Posterior vena cava (tissue), 2 donors: Measurements from ENCODE around the gene DEPDC4. TPM values are rescaled to one million over a fixed set of nuclear protein-coding genes. Genes with fewer than 3 reads are reported as not detected.
"Not testable (repeated sequence)": the region's sequence is repeated elsewhere in the genome, so short reads cannot be mapped to it uniquely, and the experiment has no call there.

Experiments
- DNase-seq: peaks from one replicate; pipeline ENCODE4 v3.0.0-alpha.2; 2020; ENCODE audit warnings: low spot score
- intact Hi-C, 2 donors: fragments of 100-400 bp; cut with DNase I; formaldehyde crosslinking; loops; one replicate each; pipeline versions ENCODE4 v1.14.1 to v1.14.2; 2022 to 2023
- long read RNA-seq, 2 donors: library from polyadenylated mRNA; unstranded; transcript quantifications; one replicate each; pipeline ENCODE4 v2.0.0, GENCODE V29; 2020 to 2021
- total RNA-seq, 2 donors: library from RNA; stranded (reverse); fragmentation: NEBNext Ultra II Directional; extraction: Animal tissue kit (Norgen Biotek cat#: 25700); gene quantifications; one replicate each; pipeline ENCODE4 v1.2.1, GENCODE V29; 2021
- donor health status: DM: yes; HTN: yes; CAD: no.
- donor health status: DM: yes; HTN: yes; CAD: no.

DEPDC4 gene
- total RNA-seq, result under 1 TPM in 1 of 2 donors, not detected in 1; 0.48 TPM
- long read RNA-seq, donor 1, partial matches to known transcripts, result 0 of 1 reads
- long read RNA-seq, donor 1, other reads (novel, unspliced or antisense), result 1 of 1 reads
- long read RNA-seq, donor 2, partial matches to known transcripts, result 0 of 1 reads
- long read RNA-seq, donor 2, other reads (novel, unspliced or antisense), result 1 of 1 reads

DNA sequence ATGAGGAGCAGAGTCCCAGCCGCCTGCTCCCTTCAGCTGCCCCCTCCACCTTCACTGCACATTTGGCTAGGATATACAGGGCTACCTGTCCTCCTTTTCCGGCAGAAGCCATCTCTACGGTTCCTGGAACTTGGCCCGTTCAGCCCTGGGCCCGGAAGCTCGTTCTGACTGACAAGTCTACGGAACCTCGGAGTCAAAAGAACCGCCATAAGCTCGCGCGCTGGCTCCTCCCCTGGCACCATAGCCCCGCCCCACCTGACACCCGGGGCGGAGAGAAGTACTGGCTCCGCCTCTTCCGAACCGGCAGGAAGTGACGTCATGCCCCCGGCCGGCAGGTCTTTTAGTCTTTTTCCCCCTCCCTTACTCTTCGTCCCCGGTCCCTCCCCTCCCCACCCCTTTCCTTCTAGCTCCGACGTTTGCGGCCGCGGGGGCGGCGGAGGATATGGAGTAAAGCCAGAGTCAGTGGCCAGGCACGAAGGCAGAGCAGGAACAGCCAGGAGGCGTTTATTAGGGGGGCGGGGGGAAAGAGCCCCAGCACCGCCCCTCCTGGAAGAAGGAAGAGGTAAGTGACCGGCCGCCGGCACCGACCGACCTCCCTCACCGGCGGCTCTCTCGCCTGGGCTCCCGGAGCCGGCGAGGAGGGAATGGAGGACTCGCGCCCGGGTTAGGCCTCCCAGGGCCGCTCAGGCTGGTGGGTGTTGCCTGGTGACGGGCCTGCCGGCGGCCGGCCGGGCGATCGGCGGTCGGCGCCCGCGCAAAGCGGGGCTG is at the start of gene DEPDC4, which contains the start of gene SCYL2:
Gene DEPDC4 (minus strand): TSS at position 245 of the 768 bp plus-strand sequence. CDS start 3 bp downstream, at position 242.
Gene SCYL2 (plus strand): TSS at position 343 of the 768 bp plus-strand sequence. CDS start 15,794 bp downstream, outside the sequence.
- intact Hi-C loops, result no loop called here
- peak; percentile 99 for DNase-seq

DNA sequence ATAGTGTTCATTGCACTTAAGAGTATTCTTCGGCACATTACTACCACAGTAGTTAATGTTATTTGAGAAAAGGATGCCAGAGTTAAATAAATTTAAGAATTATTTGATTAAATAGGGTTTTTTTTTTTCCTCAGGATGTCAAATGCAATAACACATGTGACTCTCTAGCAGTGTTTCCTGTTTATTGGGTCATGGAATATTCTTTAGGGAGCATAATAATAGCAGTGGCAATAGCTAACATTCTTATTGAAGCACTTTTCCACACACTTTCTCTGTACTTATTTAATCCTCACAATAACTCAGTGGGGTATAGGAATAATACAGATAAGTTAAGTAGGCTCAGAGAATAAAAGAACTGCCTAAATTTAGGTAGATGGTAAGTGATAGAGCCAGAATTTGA is 44.4 kb upstream of the DEPDC4 start:
- DNase-seq, result no peak
- intact Hi-C loops, result no loop called here

DNA sequence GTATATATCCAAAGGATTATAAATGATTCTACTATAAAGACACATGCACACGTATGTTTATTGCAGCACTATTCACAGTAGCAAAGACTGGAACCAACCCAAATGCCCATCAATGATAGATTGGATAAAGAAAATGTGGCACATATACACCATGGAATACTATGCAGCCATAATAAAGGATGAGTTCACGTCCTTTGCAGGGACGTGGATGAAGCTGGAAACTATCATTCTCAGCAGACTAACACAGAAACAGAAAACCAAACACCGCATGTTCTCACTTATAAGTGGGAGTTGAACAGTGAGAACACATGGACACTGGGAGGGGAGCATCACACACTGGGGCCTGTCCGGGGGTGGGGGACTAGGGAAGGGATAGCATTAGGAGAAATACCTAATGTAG is 41.3 kb upstream of the DEPDC4 start:
- DNase-seq, intact Hi-C loops: not testable (repeated sequence)

DNA sequence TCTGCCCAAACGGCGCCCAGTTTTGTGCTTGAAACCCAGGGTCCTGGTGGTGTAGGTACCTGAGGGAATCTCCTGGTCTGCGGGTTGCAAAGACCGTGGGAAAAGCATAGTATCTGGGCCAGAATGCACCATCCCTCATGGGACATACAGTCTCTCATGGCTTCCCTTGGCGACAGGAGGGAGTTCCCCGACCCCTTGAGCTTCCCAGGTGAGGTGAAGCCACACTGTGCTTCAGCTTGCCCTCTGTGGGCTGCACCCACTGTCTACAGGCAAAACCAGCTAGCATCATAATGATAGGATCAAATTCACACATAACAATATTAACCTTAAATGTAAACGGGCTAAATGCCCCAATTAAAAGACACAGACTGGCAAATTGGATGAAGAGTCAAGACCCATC is 37.5 kb upstream of the DEPDC4 start:
- intact Hi-C loops, DNase-seq: not testable (repeated sequence)

DNA sequence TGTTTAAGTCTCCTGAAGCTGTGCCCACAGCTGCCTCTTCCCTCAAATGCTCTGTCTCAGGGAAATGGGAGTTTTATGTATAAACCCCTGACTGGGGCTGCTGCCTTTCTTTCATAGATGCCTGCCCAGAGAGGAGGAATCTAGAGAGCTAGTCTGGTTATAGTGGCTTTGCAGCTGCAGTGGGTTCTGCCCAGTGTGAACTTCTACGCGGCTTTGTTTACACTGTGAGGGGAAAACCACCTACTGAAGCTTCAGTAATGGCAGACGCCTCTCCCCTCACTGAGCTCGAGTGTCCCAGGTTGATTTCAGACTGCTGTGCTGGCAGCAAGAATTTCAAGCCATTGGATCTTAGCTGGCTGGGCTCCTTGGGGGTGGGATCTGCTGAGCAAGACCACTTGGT is 37.0 kb upstream of the DEPDC4 start:
- intact Hi-C loops, result no loop called here

DNA sequence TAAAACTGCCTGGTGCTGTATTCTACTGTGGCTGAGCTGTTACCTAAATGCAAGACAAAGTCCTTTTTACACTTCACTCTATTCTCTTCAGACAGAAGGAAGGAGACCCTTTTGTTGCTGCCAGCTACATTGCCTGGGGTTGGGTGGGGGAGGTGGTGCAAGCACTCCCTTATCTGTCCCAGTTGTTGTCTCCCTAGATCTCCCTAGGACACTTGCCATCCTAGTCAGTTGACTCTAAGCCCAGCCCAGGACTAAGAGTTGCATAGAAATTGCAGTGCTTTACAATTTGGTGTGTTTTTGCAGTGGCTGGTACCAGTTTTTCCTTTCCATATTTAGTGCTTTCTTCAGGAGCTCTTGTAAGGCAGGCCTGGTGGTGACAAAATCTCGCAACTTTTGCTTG is 35.2 kb upstream of the DEPDC4 start:
- no peak for DNase-seq
- intact Hi-C loops, result no loop called here

More for the DNA sequence above, 37.0 kb upstream of the DEPDC4 start:
- no peak for DNase-seq

DNA sequence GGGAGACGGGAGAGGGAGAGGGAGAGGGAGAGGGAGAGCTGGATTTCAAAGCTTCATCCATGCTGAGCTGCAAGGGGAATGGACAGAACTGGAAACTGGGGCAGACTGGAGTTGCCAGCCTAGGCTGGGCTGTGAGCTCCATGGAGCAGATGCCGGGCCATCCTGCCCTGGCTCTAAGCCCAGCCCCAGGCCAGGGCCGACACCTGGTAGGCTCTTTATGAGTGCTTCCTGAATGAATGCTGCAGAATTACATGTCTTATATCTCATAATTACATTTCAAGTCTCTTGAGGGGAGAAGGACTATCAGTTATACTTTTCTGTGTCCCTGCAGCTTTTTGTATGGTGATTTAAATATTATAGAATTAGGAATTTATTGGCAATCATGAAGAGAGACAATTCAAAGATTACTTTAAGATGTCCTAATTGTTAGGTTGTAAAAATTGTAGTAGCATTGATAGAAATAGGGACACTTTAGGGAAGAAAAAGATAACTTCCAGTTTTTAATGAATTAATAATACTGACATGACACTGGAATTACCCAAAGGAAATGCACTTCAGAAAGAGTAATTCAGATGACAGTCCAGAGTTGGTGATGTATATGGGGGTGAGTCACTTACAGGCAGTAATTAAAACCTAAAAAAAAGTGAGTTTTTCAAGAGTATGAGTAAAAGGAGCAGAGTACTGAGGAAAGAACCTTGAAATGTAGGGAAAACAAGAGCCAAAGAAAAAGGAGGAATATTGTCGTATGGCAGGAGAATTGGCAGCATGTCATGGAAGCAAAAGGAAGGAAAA is 29.1 kb upstream of the DEPDC4 start:
- no peak for DNase-seq
- intact Hi-C loops, result no loop called here

DNA sequence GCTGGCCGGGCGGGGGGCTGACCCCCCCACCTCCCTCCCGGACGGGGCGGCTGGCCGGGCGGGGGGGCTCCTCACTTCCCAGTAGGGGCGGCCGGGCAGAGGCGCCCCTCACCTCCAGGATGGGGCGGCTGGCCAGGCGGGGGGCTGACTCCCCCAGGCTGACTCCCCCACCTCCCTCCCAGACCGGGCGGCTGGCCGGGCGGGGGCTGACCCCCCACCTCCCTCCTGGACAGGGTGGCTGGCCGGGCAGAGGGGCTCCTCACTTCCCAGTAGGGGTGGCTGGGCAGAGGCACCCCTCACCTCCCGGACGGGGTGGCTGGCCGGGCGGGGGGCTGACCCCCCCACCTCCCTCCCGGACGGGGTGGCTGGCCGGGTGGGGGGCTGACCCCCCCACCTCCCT is 27.5 kb upstream of the DEPDC4 start:
- intact Hi-C loops, DNase-seq: not testable (repeated sequence)

DNA sequence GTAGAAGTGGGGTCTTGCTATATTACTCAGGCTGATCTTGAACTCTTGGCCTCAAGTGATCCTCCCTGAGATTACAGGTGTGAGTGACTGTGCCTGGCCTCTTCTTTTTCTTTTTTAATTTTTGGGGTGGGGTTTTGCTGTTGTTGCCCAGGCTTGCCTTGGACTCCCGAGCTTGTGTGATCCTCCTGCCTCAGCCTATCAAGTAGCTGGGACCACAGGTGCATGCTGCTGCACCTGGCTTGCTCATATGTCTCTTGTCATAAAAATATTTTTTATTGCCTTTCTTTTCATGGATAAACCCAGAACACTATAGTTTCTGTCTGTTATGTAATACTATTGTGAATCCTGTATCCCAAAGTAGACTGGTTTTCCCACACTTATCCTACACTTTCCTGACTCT is 26.1 kb upstream of the DEPDC4 start:
- no peak for DNase-seq
- intact Hi-C loops, result no loop called here

DNA sequence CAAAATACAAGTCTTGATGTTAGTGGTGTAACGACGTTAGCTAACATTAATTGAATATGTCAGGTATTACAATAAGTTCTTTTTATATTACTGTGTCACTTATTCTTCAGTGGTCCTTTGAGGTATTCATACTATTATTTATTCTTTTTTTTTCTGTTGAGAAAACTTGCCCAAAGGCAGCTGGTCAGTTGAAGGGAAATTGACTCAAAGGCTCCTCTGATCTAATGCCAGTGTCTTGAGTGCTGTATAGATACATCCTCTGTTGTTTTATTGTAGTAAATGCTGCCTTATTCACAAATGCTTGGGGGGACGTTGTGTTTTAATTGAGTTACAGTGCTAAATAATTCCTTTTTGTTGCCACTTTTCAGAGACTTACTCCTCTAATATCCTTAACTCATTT is 23.1 kb upstream of the DEPDC4 start:
- no peak for DNase-seq
- intact Hi-C loops, result no loop called here

DNA sequence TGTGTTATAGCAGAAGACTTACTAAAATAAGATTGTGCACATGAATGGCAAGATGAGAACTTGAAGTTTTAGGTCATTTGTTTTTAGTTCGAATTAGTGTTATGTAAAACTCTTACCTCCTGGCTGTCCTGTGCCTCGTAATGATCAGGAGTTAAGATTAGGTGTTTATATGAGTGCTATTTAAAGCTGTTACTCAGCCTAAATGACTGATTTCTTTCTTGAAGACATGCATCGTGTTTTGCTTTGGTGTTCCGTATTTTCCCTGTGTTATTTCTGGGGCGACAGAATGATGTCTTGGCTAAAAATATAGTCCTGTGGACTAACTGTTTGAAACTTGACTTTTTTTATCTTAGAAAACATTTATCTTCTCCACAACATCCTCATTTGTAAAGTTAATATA is 22.2 kb upstream of the DEPDC4 start:
- intact Hi-C loops, result no loop called here
- no peak for DNase-seq

DNA sequence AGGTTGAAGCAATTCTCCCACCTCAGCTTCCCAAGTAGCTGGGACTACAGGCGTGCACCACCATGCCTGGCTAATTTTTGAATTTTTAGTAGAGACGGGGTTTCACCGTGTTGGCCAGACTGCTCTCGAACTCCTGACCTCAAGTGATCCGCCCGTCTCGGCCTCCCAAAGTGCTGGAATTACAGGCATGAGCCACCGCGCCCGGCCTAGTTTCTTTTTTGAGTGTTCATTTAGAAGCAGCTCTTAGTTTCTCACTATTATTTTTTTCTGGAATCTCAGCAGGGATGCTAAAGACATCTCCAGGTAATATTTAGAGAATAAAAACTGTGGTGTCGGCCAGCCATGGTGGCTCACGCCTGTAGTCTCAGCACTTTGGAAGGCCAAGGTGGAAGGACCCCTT is 17.7 kb upstream of the DEPDC4 start:
- DNase-seq, intact Hi-C loops: not testable (repeated sequence)

DNA sequence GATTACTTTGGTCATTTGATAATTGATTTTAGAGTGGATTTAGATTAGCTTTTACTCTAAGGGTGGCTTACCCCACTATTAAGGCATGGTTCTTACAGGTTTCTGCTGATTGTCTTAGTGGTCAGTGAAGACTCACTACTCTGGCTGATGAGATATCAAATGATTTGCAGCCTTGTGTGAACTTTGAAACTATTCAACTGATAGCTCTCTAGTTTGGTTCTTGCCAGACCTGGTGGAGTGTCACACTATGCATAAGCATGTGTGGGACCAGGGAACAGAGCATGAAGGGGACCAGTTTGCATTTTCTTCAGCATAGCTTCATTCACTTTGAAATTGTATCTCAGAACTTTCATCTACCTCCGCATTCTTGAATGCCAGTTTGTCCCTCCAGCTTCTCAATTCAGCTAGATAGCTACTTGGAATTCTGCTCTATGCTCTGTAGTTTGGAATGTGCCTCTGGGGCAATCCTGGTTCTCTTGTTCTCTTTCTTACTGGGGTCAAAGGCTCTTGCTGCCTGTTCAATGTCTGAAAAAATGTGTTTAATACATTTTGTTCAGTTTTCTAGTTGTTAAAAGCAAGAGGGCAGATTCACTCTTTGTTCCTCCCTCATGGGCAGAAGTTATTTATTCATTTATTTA is 12.8 kb upstream of the DEPDC4 start:
- intact Hi-C loops, result no loop called here
- DNase-seq, result no peak

DNA sequence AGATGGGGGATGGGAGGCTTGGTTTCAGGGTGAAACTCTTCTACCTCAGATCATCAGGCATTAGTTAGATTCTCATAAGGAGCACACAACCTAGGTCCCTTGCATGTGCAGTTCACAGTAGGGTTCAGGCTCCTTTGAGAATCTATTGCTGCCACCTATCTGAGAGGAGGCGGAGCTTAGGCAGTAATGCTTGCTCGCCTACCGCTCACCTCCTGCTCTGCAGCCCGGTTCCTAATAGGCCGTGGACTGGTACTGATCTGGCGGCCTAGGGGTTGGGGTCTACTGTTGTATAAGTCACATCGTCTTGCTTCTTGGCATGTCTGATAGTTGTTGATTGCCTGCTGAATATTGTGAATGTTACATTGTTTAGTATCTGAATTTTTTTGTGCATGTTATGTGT is 12.3 kb upstream of the DEPDC4 start:
- no peak for DNase-seq
- intact Hi-C loops, result no loop called here

DNA sequence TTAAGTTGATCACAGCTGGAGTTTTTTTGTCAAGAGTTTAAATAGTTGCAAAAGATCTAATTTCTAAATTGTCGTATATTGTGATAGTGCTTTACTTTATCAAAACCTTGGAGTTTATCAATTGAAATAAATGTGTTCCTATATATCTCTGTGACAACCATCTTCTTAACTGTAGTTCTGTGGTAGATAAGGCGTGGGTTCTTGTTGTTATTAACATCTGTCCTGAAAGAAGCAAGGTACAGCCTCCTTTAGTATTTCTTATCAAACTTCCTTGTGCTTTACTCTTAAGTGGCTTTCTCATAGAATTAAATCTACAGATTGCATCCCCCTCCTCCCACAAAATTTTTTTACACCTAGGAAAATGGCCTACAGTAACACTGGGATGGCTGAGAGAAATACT is 7.4 kb upstream of the DEPDC4 start:
- DNase-seq, result no peak
- intact Hi-C loops, result no loop called here

DNA sequence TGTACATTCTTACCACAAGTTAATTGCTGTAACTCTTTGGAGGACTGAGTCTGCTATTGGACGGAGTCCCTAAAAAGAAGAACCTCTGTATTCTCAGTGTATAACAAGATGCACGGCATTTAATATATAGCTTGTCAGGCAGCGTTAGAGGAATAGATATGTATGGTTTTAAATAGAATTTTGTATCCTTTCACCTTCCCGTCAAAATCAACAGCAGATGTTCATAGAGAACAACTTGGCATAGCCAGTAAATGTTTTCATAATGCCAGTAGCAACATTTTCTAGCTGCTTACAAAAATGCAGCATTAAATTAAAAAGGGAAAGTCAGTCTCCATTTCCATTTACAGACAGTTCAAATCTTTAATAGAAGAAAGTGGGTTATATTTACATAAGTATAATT is 6.9 kb upstream of the DEPDC4 start:
- intact Hi-C loops, result no loop called here
- DNase-seq, result no peak

DNA sequence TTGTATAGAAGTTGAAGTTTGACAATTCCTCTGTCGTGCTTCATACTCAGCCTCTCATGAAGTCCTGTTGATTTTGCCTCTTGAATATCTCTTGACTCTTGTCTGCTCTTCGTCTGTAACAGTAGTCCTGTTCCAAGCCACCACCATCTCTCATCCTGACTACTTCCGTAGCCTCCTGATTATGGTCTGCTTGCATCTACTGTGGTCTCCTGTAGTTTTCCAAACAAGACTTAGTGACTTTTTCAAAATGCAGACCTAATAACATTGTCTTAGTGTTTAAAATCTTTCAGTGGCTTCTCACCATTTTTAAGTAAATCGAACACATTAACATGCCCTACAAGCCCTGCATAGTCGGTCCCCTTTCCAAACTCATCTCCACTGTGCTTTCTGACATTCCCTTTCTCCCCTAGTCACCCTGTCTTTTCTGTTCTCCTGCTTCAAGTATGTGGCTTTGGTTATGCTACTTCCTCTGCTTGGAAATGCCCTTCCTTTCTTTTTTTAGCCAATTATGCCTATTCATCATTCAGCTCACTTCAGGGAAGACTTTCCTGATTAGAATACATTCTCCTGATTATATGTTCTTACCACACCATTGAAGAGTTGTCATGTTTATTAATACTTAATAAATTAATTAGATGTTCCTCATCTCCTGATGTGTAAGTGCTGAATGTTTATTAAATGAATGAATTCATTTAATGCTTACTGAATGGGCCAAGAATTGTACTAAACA is 2.1 kb upstream of the DEPDC4 start:
- DNase-seq, result no peak
- intact Hi-C loops, result no loop called here

DNA sequence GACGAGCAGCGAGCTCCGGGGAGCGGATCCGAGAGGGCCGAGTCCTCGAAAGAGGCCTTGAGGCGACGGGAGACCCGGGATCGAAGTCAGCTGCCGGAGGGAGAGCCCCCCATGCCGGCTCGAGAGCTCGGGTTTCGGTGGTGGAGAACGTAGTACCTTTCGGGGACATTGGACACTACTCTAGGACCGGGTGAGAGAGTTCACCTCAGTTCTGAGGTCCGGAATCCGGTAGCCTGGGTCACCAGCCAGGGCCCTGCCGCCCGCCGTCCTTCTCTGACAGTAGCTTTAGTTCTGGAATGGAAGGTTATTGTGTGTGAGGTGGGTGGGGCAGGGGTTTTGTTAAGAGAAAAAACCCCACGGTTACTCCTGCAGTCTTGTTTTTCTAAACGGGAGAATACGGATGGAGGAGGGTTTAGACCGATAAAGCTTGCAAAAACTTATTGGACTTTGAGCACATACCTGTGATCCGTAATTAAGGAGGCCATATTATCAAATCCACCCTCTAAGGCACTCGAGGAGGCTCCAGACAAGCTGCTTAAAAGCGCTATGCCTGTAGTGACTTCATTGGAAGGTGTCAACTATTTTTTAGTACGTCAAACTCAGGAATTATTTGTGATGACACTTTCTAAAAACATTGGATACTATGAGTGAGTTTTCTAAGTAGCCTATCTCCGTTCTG is 863 bp upstream of the DEPDC4 start:
- no peak for DNase-seq
- intact Hi-C loops, result no loop called here

DNA sequence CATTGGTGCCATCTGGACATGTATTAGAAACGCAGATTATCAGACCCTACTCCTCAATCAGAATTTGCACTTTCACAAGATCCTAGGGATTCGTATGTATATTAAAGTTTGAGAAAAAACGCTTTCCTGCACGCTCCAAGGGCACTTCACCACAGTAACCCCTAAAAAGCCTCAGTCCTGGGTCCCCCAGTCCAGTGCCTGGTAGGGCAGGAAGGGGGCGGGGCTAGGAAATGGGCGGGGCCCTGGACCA is 369 bp downstream of the DEPDC4 start:
- intact Hi-C loops, result no loop called here
- no peak for DNase-seq
